Panc1 (cell line): ENCODE measurements around the gene ST3GAL2. TPM values are rescaled to one million over a fixed set of nuclear protein-coding genes. Genes with fewer than 3 reads are reported as not detected.

Experiments used
- ATAC-seq: fragments of 200-7000 bp; cut with Tn5 transposase; 2 replicates; pipeline ENCODE4 v1.9.1; 2020; ENCODE audit warnings: mild to moderate bottlenecking, moderate library complexity
- BruUV-seq: library from RNA; stranded (reverse); fragments of 400-500 nt; replicated peaks from 2 replicates; lab custom pipeline; 2021; lab: Mats Ljungman, UMichigan
- CTCF ChIA-PET: fragments of 300-600 bp; sonication (Branson Sonifier 250); formaldehyde crosslinking; loops from one replicate; lab custom pipeline; 2022; ENCODE audit warnings: antibody characterized with exemption; lab: Charles Lee
- POLR2A ChIA-PET: fragments of 300-600 bp; sonication (Branson Sonifier 250); formaldehyde crosslinking; loops from one replicate; lab custom pipeline; 2022; ENCODE audit warnings: antibody characterized with exemption; lab: Charles Lee
- DNase-seq: peaks from one replicate; pipeline ENCODE4 v3.0.0-alpha.2; 2010; ENCODE audit warnings: low read depth, low spot score
- H3K27ac ChIP-seq: 2 replicates; pipeline ENCODE4 v1.5.1; 2011; ENCODE audit warnings: mild to moderate bottlenecking, low read length, inconsistent platforms
- H3K27me3 ChIP-seq: fragments of 200-500 bp; sonication (Bioruptor generic); 2 replicates; pipeline ENCODE4 v1.6.0; 2014; ENCODE audit warnings: low read length, inconsistent platforms; ENCODE audit not compliant: control insufficient read depth, insufficient read depth
- H3K36me3 ChIP-seq: fragments of 200-500 bp; sonication (Bioruptor generic); 2 replicates; pipeline ENCODE4 v1.5.1; 2014; ENCODE audit warnings: inconsistent platforms, mild to moderate bottlenecking, low read length, moderate library complexity; ENCODE audit not compliant: control insufficient read depth, insufficient read depth
- H3K4me1 ChIP-seq: 2 replicates; pipeline ENCODE4 v1.5.1; 2011; ENCODE audit warnings: inconsistent platforms, mild to moderate bottlenecking, low read length, moderate library complexity; ENCODE audit not compliant: control insufficient read depth, insufficient read depth
- H3K4me3 ChIP-seq, 2 experiments: 2 replicates each; pipeline ENCODE4 v1.5.1; 2011 to 2012; ENCODE audit warnings: low read depth in 2 of 2, low read length in 2 of 2, mild to moderate bottlenecking in 2 of 2, inconsistent platforms in 1 of 2, moderate library complexity in 1 of 2
- H3K9me3 ChIP-seq: fragments of 200-500 bp; sonication (Bioruptor generic); 2 replicates; pipeline ENCODE4 v1.5.1; 2014; ENCODE audit warnings: low read depth, mild to moderate bottlenecking, inconsistent platforms, low read length, moderate library complexity; ENCODE audit not compliant: control insufficient read depth, insufficient read depth
- POLR2AphosphoS5 ChIP-seq: IDR thresholded peaks from 2 replicates; pipeline ENCODE4 v1.6.1; 2012; ENCODE audit warnings: mild to moderate bottlenecking, low read depth, low read length, moderate library complexity
- REST ChIP-seq, 2 experiments: IDR thresholded peaks; 2 replicates each; pipeline ENCODE4 v1.6.1; 2011 to 2012; ENCODE audit warnings: low read depth in 2 of 2, control low read depth in 1 of 2, low read length in 1 of 2, mild to moderate bottlenecking in 1 of 2, moderate library complexity in 1 of 2; ENCODE audit not compliant: insufficient read depth in 1 of 2
- SIN3A ChIP-seq: IDR thresholded peaks from 2 replicates; pipeline ENCODE4 v1.6.1; 2012; ENCODE audit warnings: low read depth, mild to moderate bottlenecking, low read length, moderate library complexity, borderline replicate concordance; ENCODE audit not compliant: insufficient read depth
- TCF7L2 ChIP-seq: IDR thresholded peaks from 2 replicates; pipeline ENCODE4 v1.6.1; 2011; ENCODE audit warnings: mild to moderate bottlenecking, low read depth, low read length, inconsistent platforms
- in situ Hi-C: cut with HindIII; loops from 2 replicates; pipeline ENCODE4 v1.10.0; 2016; ENCODE audit warnings: low sequenced_read_pairs, low pct_unique_long_range_greater_than_20kb
- intact Hi-C: fragments of 100-400 bp; cut with micrococcal nuclease; formaldehyde crosslinking; loops from one replicate; pipeline ENCODE4 v1.10.0; 2022; ENCODE audit not compliant: unreplicated experiment
- total RNA-seq: library from RNA; stranded (reverse); gene quantifications from one replicate; pipeline ENCODE4 v1.2.1, GENCODE V29; 2021; ENCODE audit not compliant: unreplicated experiment
- TF ChIP-seq, protein P1 (sequence below): fragments of 450-650 bp; IDR thresholded peaks from 2 replicates; pipeline ENCODE4 v1.5.1; 2017; ENCODE audit warnings: mild to moderate bottlenecking

ST3GAL2 gene
- total RNA-seq, 1 experiment from 2014 or later: 84.2 TPM

DNA sequence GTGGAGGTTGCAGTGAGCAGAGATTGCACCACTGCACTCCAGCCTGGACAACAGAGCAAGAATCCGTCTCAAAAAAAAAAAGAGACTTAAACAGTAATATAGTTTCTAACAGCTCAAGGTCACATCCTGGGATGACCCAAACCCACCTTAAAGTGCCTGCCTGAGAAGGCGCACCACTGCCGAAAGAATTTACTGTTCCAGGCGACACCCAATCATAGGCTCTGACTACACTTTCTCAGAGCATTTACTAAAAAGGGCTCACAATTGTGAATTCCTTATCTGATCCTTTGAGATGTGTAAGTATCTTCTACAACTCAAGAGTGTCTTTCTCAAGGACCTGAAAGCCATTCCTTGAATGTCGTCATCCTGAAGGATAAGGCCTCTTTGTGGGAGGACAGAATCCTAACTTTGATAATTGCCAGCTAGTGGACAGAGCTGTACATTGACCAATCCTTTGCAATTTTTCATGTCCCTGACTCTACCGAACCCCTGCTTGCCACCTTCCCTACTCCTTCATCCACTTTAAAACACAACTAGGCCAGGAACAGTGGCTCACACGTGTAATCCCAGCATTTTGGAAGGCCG lies 2.6 kb upstream of the ST3GAL2 start:
- Histone ChIP-seq H3K4me3 (no peak overlapping the region), H3K9me3 (no peaks in the 10 kb centered on the region), H3K27ac (no peak overlapping the region; the same call in 1 of the 2 replicates), H3K36me3 (no peaks in the 10 kb centered on the region; the same call in 1 of the 2 replicates), H3K27me3 (no peaks in the 10 kb centered on the region), H3K4me1 (peaks cover 11% of the 10 kb centered on the region)
- no peak for ATAC-seq
- no TSS peak for BruUV-seq
- in situ Hi-C loops (no loop called here), intact Hi-C loops (no loop called here)
- POLR2A ChIA-PET: interaction anchor here (0.6 kb wide), 2 partner anchors 12 to 20 kb away, joined by 4 to 7 read pairs; no protein-coding TSS in a partner anchor
- DNase-seq: no peak
- TF ChIP-seq TCF7L2: no peak
- TF ChIP-seq, protein P1, sequence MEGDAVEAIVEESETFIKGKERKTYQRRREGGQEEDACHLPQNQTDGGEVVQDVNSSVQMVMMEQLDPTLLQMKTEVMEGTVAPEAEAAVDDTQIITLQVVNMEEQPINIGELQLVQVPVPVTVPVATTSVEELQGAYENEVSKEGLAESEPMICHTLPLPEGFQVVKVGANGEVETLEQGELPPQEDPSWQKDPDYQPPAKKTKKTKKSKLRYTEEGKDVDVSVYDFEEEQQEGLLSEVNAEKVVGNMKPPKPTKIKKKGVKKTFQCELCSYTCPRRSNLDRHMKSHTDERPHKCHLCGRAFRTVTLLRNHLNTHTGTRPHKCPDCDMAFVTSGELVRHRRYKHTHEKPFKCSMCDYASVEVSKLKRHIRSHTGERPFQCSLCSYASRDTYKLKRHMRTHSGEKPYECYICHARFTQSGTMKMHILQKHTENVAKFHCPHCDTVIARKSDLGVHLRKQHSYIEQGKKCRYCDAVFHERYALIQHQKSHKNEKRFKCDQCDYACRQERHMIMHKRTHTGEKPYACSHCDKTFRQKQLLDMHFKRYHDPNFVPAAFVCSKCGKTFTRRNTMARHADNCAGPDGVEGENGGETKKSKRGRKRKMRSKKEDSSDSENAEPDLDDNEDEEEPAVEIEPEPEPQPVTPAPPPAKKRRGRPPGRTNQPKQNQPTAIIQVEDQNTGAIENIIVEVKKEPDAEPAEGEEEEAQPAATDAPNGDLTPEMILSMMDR: no peak
- TF ChIP-seq REST (IDR thresholded peaks at IDR 0.05; ENCODE audit: insufficient read depth in 1 of 2, low read depth in 2 of 2, low read length in 1 of 2): no peak
- TF ChIP-seq POLR2AphosphoS5: no peak
- no peak for TF ChIP-seq SIN3A
- CTCF ChIA-PET: no interaction called here

- CTCF ChIA-PET: no interaction called here
- POLR2A ChIA-PET: no interaction called here
- Histone ChIP-seq H3K36me3 (no peaks in the 10 kb centered on the region; the same call in 1 of the 2 replicates), H3K9me3 (no peaks in the 10 kb centered on the region), H3K27me3 (no peaks in the 10 kb centered on the region), H3K4me3 (no peak overlapping the region), H3K4me1 (peaks cover 16% of the 10 kb centered on the region), H3K27ac (peak overlapping the region; percentile 81)
- no peak for ATAC-seq
- DNase-seq: no peak
- in situ Hi-C loops: no loop called here
- intact Hi-C loops: no loop called here
- no peak for TF ChIP-seq TCF7L2
- TF ChIP-seq REST (IDR thresholded peaks at IDR 0.05; ENCODE audit: insufficient read depth in 1 of 2, low read depth in 2 of 2, low read length in 1 of 2): no peak
- TF ChIP-seq, protein P1: no peak
- no peak for TF ChIP-seq POLR2AphosphoS5
- no peak for TF ChIP-seq SIN3A
- no TSS peak for BruUV-seq
These were observed 1.3 kb upstream of the ST3GAL2 start for GRCh38 chr16:70440009-70440692.
